ENCODE data around the gene SGCD.

GRCh38 chr5:156634301-156634700 lies 307.3 kb downstream of the SGCD start:
- no peak for TF ChIP-seq EZH2phosphoT487 (IDR thresholded peaks at IDR 0.05; ENCODE audit: insufficient read depth, low read depth)
- TF ChIP-seq EZH2 (IDR thresholded peaks at IDR 0.05; ENCODE audit: insufficient read depth, poor library complexity, severe bottlenecking) = no peak

All from GM23248 (cell line).